HepG2 (cell line): Measurements from ENCODE around the gene UCK2. TPM values are rescaled to one million over a fixed set of nuclear protein-coding genes. Genes with fewer than 3 reads are reported as not detected.

Source experiments
- ATAD3A ChIP-seq: sonication (generic); formaldehyde crosslinking; IDR thresholded peaks from 2 replicates; pipeline ENCODE4 v1.4.0; 2020; ENCODE audit warnings: missing genetic modification reagents
- ATF7-NPFF ChIP-seq: sonication (generic); formaldehyde crosslinking; IDR thresholded peaks from 2 replicates; pipeline ENCODE4 v1.8.1; 2023; ENCODE audit warnings: mild to moderate bottlenecking, low read depth, missing genetic modification reagents, moderate library complexity
- BRD4 ChIP-seq: sonication (generic); formaldehyde crosslinking; IDR thresholded peaks from 2 replicates; pipeline ENCODE4 v1.4.0; 2020; ENCODE audit warnings: missing genetic modification reagents
- CENPX ChIP-seq: sonication (generic); formaldehyde crosslinking; IDR thresholded peaks from 2 replicates; pipeline ENCODE4 v1.9.0; 2021; ENCODE audit warnings: mild to moderate bottlenecking, missing genetic modification reagents, moderate library complexity
- E2F2 ChIP-seq: sonication (generic); formaldehyde crosslinking; IDR thresholded peaks from 2 replicates; pipeline ENCODE4 v1.4.0; 2020; ENCODE audit warnings: missing genetic modification reagents, borderline replicate concordance
- EP300 ChIP-seq, 3 experiments: sonication (generic) in 1 of 3; formaldehyde crosslinking in 1 of 3; IDR thresholded peaks; 2 replicates each; pipeline versions ENCODE4 v1.5.1 to v1.6.1; 2011 to 2020; ENCODE audit warnings: low read depth in 2 of 3, low read length in 2 of 3, borderline replicate concordance in 1 of 3, improper control_type of control experiment in 1 of 3, mild to moderate bottlenecking in 1 of 3, missing genetic modification reagents in 1 of 3, moderate library complexity in 1 of 3
- KMT2A ChIP-seq: sonication (generic); formaldehyde crosslinking; IDR thresholded peaks from 2 replicates; pipeline ENCODE4 v1.4.0; 2020; ENCODE audit warnings: missing genetic modification reagents
- MXD4 ChIP-seq: IDR thresholded peaks from 2 replicates; pipeline ENCODE4 v1.6.1; 2016; ENCODE audit warnings: mild to moderate bottlenecking, missing biosample characterization, missing genetic modification reagents
- NFE2L1 ChIP-seq: sonication (generic); formaldehyde crosslinking; IDR thresholded peaks from 2 replicates; pipeline ENCODE4 v1.4.0; 2020; ENCODE audit warnings: missing genetic modification reagents, mild to moderate bottlenecking, borderline replicate concordance
- RBM39 ChIP-seq: fragments of 200-400 bp; formaldehyde crosslinking; IDR thresholded peaks from one replicate; pipeline ENCODE4 v1.6.1; 2018; ENCODE audit warnings: antibody characterized with exemption, mild to moderate bottlenecking, low read depth, low read length; ENCODE audit not compliant: poor library complexity, severe bottlenecking
- ZNF230 ChIP-seq: sonication (generic); formaldehyde crosslinking; IDR thresholded peaks from 2 replicates; pipeline ENCODE4 v1.4.0; 2020; ENCODE audit warnings: mild to moderate bottlenecking, missing genetic modification reagents
- ZNF326 ChIP-seq: sonication (generic); formaldehyde crosslinking; IDR thresholded peaks from 2 replicates; pipeline ENCODE4 v1.4.0; 2020; ENCODE audit warnings: missing genetic modification reagents, borderline replicate concordance
- ZNF329 ChIP-seq: sonication (generic); formaldehyde crosslinking; IDR thresholded peaks from 2 replicates; pipeline ENCODE4 v1.9.0; 2021; ENCODE audit warnings: low read depth, mild to moderate bottlenecking, missing genetic modification reagents
- ZNF720 ChIP-seq: sonication (generic); formaldehyde crosslinking; IDR thresholded peaks from 2 replicates; pipeline ENCODE4 v1.4.0; 2020; ENCODE audit warnings: missing genetic modification reagents
- ZNF776 ChIP-seq: sonication (generic); formaldehyde crosslinking; IDR thresholded peaks from 2 replicates; pipeline ENCODE4 v1.4.0; 2020; ENCODE audit warnings: mild to moderate bottlenecking, missing genetic modification reagents
- ZSCAN20 ChIP-seq: sonication (generic); formaldehyde crosslinking; IDR thresholded peaks from 2 replicates; pipeline ENCODE4 v1.4.0; 2020; ENCODE audit warnings: missing genetic modification reagents, mild to moderate bottlenecking, borderline replicate concordance
- ZZZ3 ChIP-seq: sonication (generic); formaldehyde crosslinking; IDR thresholded peaks from 2 replicates; pipeline ENCODE4 v1.4.0; 2020; ENCODE audit warnings: missing genetic modification reagents, mild to moderate bottlenecking, borderline replicate concordance
- polyA plus RNA-seq, 8 experiments: library from polyadenylated mRNA; depleted of rRNA in 3 of 8; stranded (reverse) in 7 of 8; unstranded in 1 of 8; fragments of >200 nt; fragmentation: Illumina TruSeq in 4 of 8; extraction: Trizol in 4 of 8; gene quantifications; 2 replicates each; pipeline versions ENCODE4 v1.2.1 to v1.2.3, GENCODE V29; 2011 to 2016; ENCODE audit warnings: low read depth in 4 of 8, missing spikeins in 1 of 8, mixed read lengths in 1 of 8; ENCODE audit not compliant: insufficient read depth in 1 of 8
- total RNA-seq, 5 experiments: library from RNA; depleted of rRNA; stranded (reverse); fragments of >200 nt; fragmentation: Illumina TruSeq; extraction: Trizol; gene quantifications; 2 replicates each; pipeline ENCODE4 v1.2.3, GENCODE V29; 2016; ENCODE audit warnings: low read depth in 1 of 5
- TF ChIP-seq, protein P1 (sequence below): sonication (generic); formaldehyde crosslinking; IDR thresholded peaks from 2 replicates; pipeline ENCODE4 v1.4.0; 2020; ENCODE audit warnings: missing genetic modification reagents, low read depth, mild to moderate bottlenecking, borderline replicate concordance
- TF ChIP-seq, protein P2 (sequence below): sonication (generic); formaldehyde crosslinking; IDR thresholded peaks from 2 replicates; pipeline ENCODE4 v1.4.0; 2020; ENCODE audit warnings: missing genetic modification reagents
- TF ChIP-seq, protein P3 (sequence below): fragments of 450-650 bp; IDR thresholded peaks from 2 replicates; pipeline ENCODE4 v1.6.1; 2016
- TF ChIP-seq, protein P4 (sequence below): sonication (generic); formaldehyde crosslinking; IDR thresholded peaks from 2 replicates; pipeline ENCODE4 v1.8.1; 2023; ENCODE audit warnings: mild to moderate bottlenecking, moderate library complexity, missing genetic modification reagents

The UCK2 gene
- total and polyA plus RNA-seq, 2 of the 13 experiments (the other 11 are each of a cell fraction or from before 2014, with no cell fraction given) = 64.3 to 78.0 TPM

- TF ChIP-seq ZNF776 = no peak
- TF ChIP-seq ATAD3A = no peak
- TF ChIP-seq, protein P1, sequence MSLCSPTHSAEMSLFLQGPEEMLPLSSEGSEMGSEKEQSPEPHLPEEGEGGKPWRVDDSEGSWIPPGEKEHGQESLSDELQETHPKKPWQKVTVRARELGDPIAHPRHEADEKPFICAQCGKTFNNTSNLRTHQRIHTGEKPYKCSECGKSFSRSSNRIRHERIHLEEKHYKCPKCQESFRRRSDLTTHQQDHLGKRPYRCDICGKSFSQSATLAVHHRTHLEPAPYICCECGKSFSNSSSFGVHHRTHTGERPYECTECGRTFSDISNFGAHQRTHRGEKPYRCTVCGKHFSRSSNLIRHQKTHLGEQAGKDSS = peak; percentile 77; the same call in 1 of the 2 replicates
- no peak for TF ChIP-seq BRD4 (CRISPR knock-in tag)
- TF ChIP-seq, protein P2, sequence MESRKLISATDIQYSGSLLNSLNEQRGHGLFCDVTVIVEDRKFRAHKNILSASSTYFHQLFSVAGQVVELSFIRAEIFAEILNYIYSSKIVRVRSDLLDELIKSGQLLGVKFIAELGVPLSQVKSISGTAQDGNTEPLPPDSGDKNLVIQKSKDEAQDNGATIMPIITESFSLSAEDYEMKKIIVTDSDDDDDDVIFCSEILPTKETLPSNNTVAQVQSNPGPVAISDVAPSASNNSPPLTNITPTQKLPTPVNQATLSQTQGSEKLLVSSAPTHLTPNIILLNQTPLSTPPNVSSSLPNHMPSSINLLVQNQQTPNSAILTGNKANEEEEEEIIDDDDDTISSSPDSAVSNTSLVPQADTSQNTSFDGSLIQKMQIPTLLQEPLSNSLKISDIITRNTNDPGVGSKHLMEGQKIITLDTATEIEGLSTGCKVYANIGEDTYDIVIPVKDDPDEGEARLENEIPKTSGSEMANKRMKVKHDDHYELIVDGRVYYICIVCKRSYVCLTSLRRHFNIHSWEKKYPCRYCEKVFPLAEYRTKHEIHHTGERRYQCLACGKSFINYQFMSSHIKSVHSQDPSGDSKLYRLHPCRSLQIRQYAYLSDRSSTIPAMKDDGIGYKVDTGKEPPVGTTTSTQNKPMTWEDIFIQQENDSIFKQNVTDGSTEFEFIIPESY (CRISPR knock-in tag) = no peak; the same call in 1 of the 2 replicates
- TF ChIP-seq ZNF230 = no peak
- TF ChIP-seq ZNF329 (CRISPR knock-in tag) = no peak
- TF ChIP-seq KMT2A = peak; percentile 49; the same call in 1 of the 2 replicates
- TF ChIP-seq NFE2L1 (CRISPR knock-in tag) = no peak
- TF ChIP-seq ZNF720 (CRISPR knock-in tag) = no peak
- no peak for TF ChIP-seq CENPX (CRISPR knock-in tag)
- TF ChIP-seq EP300 (IDR thresholded peaks at IDR 0.05; ENCODE audit: low read depth in 2 of 2, low read length in 2 of 2) = peak in 1 of 2 experiments; percentile 35; a peak in 1 of 4 replicates
- TF ChIP-seq EP300 (CRISPR knock-in tag; IDR thresholded peaks at IDR 0.05; ENCODE audit: borderline replicate concordance) = no peak; the same call in 1 of the 2 replicates
- TF ChIP-seq MXD4 = 0 out of 2 replicates have a peak, but pooled peaks have one; percentile 20
- no peak for TF ChIP-seq ZZZ3 (CRISPR knock-in tag)
- TF ChIP-seq RBM39 = no peak
- no peak for TF ChIP-seq ZSCAN20 (CRISPR knock-in tag)
- TF ChIP-seq, protein P3, sequence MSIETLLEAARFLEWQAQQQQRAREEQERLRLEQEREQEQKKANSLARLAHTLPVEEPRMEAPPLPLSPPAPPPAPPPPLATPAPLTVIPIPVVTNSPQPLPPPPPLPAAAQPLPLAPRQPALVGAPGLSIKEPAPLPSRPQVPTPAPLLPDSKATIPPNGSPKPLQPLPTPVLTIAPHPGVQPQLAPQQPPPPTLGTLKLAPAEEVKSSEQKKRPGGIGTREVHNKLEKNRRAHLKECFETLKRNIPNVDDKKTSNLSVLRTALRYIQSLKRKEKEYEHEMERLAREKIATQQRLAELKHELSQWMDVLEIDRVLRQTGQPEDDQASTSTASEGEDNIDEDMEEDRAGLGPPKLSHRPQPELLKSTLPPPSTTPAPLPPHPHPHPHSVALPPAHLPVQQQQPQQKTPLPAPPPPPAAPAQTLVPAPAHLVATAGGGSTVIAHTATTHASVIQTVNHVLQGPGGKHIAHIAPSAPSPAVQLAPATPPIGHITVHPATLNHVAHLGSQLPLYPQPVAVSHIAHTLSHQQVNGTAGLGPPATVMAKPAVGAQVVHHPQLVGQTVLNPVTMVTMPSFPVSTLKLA = 0 out of 2 replicates have a peak, but pooled peaks have one; percentile 8
- TF ChIP-seq, protein P4, sequence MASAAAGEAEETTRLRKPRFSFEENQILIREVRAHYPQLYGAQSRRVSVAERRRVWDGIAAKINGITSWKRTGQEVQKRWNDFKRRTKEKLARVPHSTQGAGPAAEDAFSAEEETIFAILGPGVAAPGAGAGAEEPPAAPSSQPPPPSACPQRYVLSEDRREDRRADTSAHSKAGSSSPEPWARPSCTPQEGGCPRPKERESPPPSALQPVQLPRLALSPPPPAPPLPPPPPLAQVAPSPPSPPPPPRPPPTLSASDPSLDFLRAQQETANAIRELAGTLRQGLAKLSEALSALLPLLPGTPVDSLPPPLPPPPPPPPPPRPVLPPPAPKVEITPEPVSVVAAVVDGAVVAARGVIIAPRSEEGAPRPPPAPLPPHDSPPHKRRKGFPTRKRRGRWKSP = no peak
- TF ChIP-seq ZNF326 = no peak
- TF ChIP-seq E2F2 (CRISPR knock-in tag) = no peak
- no peak for TF ChIP-seq ATF7-NPFF (CRISPR knock-in tag)
Observed at GRCh38 chr1:165871311-165872067, 44.1 kb downstream of the UCK2 start (continued).
